ENCODE data around the gene EIF4EBP2. TPM values are rescaled to one million over a fixed set of nuclear protein-coding genes. Genes with fewer than 3 reads are reported as not detected.

Gene EIF4EBP2
- total and polyA plus RNA-seq, 2 experiments from 2014 or later = 43.1 to 77.1 TPM

GRCh38 chr10:70457759-70458305, 53.9 kb downstream of the EIF4EBP2 start:
- no peaks in the 10 kb centered on the region for H3K9me2 ChIP-seq (replicated peaks; ENCODE audit: insufficient read depth)
- no peaks in the 10 kb centered on the region for H3K36me3 ChIP-seq (replicated peaks; ENCODE audit: insufficient read depth, low read depth)
- peaks cover 13% of the 10 kb centered on the region for H3K4me1 ChIP-seq (ENCODE audit: insufficient read depth)
- 46% methylated on average over 17 of the region's 17 CpGs for WGBS (ENCODE audit: low lambda C conversion rate, missing lambda C conversion rate)
- no peak overlapping the region for H3K27ac ChIP-seq
- DNase-seq (ENCODE audit: low spot score) = no peak
- no peaks in the 10 kb centered on the region for H3K9me3 ChIP-seq (ENCODE audit: low read depth)
- H2AFZ ChIP-seq = no peak overlapping the region
- no peaks in the 10 kb centered on the region for H3K79me2 ChIP-seq
- H4K20me1 ChIP-seq (ENCODE audit: insufficient read depth, poor library complexity, severe bottlenecking) = no peaks in the 10 kb centered on the region
- H3K4me2 ChIP-seq = peak overlapping the region; percentile 79
- H3K4me3 ChIP-seq = no peak overlapping the region
- TF ChIP-seq CTCF (IDR thresholded peaks at IDR 0.05; ENCODE audit: poor library complexity) (no peak), EZH2phosphoT487 (IDR thresholded peaks at IDR 0.05; ENCODE audit: low read depth, severe bottlenecking, unreplicated experiment) (no peak), EZH2 (IDR thresholded peaks at IDR 0.05; ENCODE audit: borderline replicate concordance) (no peak)
- H3K27me3 ChIP-seq = peaks cover 40% of the 10 kb centered on the region

DNA sequence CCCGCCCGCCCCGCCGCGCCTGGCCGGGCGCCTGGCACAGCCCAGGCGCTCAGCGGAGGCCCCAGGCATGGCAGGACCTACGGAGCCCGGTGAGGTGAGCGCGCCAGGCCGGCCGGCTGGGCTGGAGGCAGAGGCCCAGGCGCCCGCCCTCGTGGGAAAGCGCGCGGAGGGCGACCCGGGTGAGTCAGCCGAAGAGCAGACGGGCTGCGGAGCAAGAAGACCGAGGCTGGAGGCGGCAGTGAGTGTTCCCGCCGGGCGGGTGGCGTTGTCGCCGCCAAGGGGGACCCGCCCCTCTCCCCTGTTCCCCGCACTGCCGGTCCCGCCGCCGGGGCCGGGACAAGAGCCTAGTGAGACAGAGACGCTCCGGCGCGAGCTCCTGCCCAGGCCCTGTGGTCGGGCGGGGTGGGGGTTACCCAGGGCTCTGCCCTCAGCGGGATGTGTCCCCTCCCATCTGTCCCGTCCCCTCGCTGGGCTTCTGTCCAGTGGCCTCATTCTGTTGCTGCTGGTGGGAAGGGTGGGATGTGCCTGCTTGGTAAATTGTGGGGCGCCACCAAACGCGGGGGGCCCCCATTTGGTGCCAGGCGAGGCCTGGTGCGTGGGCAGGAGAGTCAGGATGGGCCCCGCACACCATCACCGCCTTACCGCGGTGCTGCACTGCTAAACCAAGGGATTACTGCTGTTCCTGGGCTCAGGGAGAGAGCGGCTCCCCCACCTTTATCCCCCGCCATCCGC, 54.5 kb downstream of the EIF4EBP2 start:
- H3K79me2 ChIP-seq = no peaks in the 10 kb centered on the region
- no peak overlapping the region for H2AFZ ChIP-seq
- H3K9me2 ChIP-seq (replicated peaks; ENCODE audit: insufficient read depth) = no peaks in the 10 kb centered on the region
- no peaks in the 10 kb centered on the region for H3K9me3 ChIP-seq (ENCODE audit: low read depth)
- peaks cover 13% of the 10 kb centered on the region for H3K4me1 ChIP-seq (ENCODE audit: insufficient read depth)
- H4K20me1 ChIP-seq (ENCODE audit: insufficient read depth, poor library complexity, severe bottlenecking) = no peaks in the 10 kb centered on the region
- 7% methylated on average over 29 of the region's 62 CpGs for WGBS (ENCODE audit: low lambda C conversion rate, missing lambda C conversion rate)
- no peak overlapping the region for H3K27ac ChIP-seq
- peak overlapping the region; percentile 79 for H3K4me2 ChIP-seq
- no peaks in the 10 kb centered on the region for H3K36me3 ChIP-seq (replicated peaks; ENCODE audit: insufficient read depth, low read depth)
- TF ChIP-seq EZH2phosphoT487 (IDR thresholded peaks at IDR 0.05; ENCODE audit: low read depth, severe bottlenecking, unreplicated experiment) (no peak), CTCF (IDR thresholded peaks at IDR 0.05; ENCODE audit: poor library complexity) (no peak), EZH2 (IDR thresholded peaks at IDR 0.05; ENCODE audit: borderline replicate concordance) (peak; percentile 58)
- H3K4me3 ChIP-seq = no peak overlapping the region
- peaks cover 40% of the 10 kb centered on the region for H3K27me3 ChIP-seq
- peak; percentile 89 for DNase-seq (ENCODE audit: low spot score)

DNA sequence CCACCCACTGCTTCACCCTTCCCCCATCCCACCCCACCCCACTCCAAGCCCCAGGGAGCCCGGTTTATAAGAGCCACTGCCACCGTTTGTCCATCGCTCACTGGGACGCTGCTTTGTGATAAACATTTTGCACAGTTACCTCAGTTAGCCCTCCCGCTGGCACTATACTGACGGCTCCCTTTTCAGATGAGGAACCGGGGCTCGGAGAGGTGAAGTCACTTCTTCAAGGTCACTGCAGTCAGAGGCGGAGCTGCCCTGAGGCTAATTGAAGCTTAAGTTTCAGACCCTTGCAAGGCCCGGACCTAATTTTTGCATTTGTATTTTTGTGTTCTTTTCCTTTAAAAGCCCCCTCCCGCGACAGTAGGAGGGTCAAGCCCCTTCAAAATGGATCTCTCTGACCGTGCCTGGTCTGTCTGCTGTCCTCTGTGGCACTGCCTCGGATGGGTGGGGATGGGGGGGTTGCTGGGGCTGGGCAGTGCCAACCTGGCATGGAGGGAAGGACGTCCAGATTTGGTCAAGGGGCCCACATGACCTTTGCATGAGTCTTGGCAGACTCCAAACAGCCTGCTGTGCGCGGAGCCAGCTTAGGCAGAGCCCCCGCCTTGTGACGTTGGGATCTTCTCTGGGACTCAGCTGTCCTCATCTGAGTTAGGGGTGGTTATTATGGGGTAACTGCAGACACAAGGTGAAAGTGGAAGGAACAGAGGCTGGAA, 55.3 kb downstream of the EIF4EBP2 start:
- no peaks in the 10 kb centered on the region for H3K9me2 ChIP-seq (replicated peaks; ENCODE audit: insufficient read depth)
- no peak overlapping the region for H3K4me3 ChIP-seq
- H4K20me1 ChIP-seq (ENCODE audit: insufficient read depth, poor library complexity, severe bottlenecking) = no peaks in the 10 kb centered on the region
- no peaks in the 10 kb centered on the region for H3K79me2 ChIP-seq
- TF ChIP-seq CTCF (IDR thresholded peaks at IDR 0.05; ENCODE audit: poor library complexity) (no peak), EZH2phosphoT487 (IDR thresholded peaks at IDR 0.05; ENCODE audit: low read depth, severe bottlenecking, unreplicated experiment) (no peak), EZH2 (IDR thresholded peaks at IDR 0.05; ENCODE audit: borderline replicate concordance) (no peak)
- no peaks in the 10 kb centered on the region for H3K36me3 ChIP-seq (replicated peaks; ENCODE audit: insufficient read depth, low read depth)
- WGBS (ENCODE audit: low lambda C conversion rate, missing lambda C conversion rate) = 34% methylated on average over 19 of the region's 19 CpGs
- no peak overlapping the region for H3K27ac ChIP-seq
- H3K27me3 ChIP-seq = peaks cover 40% of the 10 kb centered on the region
- no peaks in the 10 kb centered on the region for H3K9me3 ChIP-seq (ENCODE audit: low read depth)
- peak overlapping the region; percentile 79 for H3K4me2 ChIP-seq
- DNase-seq (ENCODE audit: low spot score) = no peak
- H3K4me1 ChIP-seq (ENCODE audit: insufficient read depth) = peaks cover 13% of the 10 kb centered on the region
- H2AFZ ChIP-seq = no peak overlapping the region
